HUES64 (cell line): ENCODE data around the gene FAM186B.
A peak's percentile ranks its signal among the peaks of the same experiment; 100 is the strongest.

Experiments
- H3K27ac ChIP-seq: 2 replicates; pipeline ENCODE4 v1.7.0; 2013; ENCODE audit warnings: low read depth, low read length, inconsistent platforms
- H3K27me3 ChIP-seq: 2 replicates; pipeline ENCODE4 v1.6.1; 2013; ENCODE audit warnings: mild to moderate bottlenecking, low read length; ENCODE audit not compliant: insufficient read depth
- H3K36me3 ChIP-seq: 2 replicates; pipeline ENCODE4 v1.6.1; 2013; ENCODE audit warnings: mild to moderate bottlenecking, low read length; ENCODE audit not compliant: insufficient read depth
- H3K4me1 ChIP-seq: 2 replicates; pipeline ENCODE4 v1.6.1; 2013; ENCODE audit warnings: mild to moderate bottlenecking, low read length, moderate library complexity; ENCODE audit not compliant: insufficient read depth
- H3K4me3 ChIP-seq: 2 replicates; pipeline ENCODE4 v1.5.1; 2013; ENCODE audit warnings: mild to moderate bottlenecking, low read length, moderate library complexity
- H3K9ac ChIP-seq: 2 replicates; pipeline ENCODE4 v1.6.1; 2013; ENCODE audit warnings: mild to moderate bottlenecking, low read depth, low read length
- H3K9me3 ChIP-seq: 2 replicates; pipeline ENCODE4 v1.6.1; 2013; ENCODE audit warnings: low read depth, low read length; ENCODE audit not compliant: insufficient read depth
- WGBS: fragments of 150-250, 120-280 bp; methylation state at CpG from one replicate; pipeline ENCODE4 v1.1.7; 2013; ENCODE audit warnings: missing lambda C conversion rate; 5-methylcytosine and 5-hydroxymethylcytosine counted together

The FAM186B gene

GRCh38 chr12:49582850-49583249 lies 22.6 kb downstream of the FAM186B start:
- Histone ChIP-seq H3K9ac (no peak overlapping the region), H3K36me3 (peaks cover 8% of the 10 kb centered on the region; the same call in 1 of the 2 replicates), H3K9me3 (no peaks in the 10 kb centered on the region), H3K27me3 (no peaks in the 10 kb centered on the region), H3K4me3 (no peak overlapping the region), H3K27ac (no peak overlapping the region), H3K4me1 (no peaks in the 10 kb centered on the region)
- WGBS = 94% methylated on average over 4 of the region's 4 CpGs

GRCh38 chr12:49582201-49582600 lies 23.2 kb downstream of the FAM186B start:
- H3K4me1 ChIP-seq = no peaks in the 10 kb centered on the region
- H3K4me3 ChIP-seq = no peak overlapping the region
- H3K9ac ChIP-seq = no peak overlapping the region
- 31% methylated on average over 1 of the region's 1 CpG for WGBS
- no peaks in the 10 kb centered on the region for H3K9me3 ChIP-seq
- peaks cover 8% of the 10 kb centered on the region; the same call in 1 of the 2 replicates for H3K36me3 ChIP-seq
- no peaks in the 10 kb centered on the region for H3K27me3 ChIP-seq
- no peak overlapping the region for H3K27ac ChIP-seq

DNA sequence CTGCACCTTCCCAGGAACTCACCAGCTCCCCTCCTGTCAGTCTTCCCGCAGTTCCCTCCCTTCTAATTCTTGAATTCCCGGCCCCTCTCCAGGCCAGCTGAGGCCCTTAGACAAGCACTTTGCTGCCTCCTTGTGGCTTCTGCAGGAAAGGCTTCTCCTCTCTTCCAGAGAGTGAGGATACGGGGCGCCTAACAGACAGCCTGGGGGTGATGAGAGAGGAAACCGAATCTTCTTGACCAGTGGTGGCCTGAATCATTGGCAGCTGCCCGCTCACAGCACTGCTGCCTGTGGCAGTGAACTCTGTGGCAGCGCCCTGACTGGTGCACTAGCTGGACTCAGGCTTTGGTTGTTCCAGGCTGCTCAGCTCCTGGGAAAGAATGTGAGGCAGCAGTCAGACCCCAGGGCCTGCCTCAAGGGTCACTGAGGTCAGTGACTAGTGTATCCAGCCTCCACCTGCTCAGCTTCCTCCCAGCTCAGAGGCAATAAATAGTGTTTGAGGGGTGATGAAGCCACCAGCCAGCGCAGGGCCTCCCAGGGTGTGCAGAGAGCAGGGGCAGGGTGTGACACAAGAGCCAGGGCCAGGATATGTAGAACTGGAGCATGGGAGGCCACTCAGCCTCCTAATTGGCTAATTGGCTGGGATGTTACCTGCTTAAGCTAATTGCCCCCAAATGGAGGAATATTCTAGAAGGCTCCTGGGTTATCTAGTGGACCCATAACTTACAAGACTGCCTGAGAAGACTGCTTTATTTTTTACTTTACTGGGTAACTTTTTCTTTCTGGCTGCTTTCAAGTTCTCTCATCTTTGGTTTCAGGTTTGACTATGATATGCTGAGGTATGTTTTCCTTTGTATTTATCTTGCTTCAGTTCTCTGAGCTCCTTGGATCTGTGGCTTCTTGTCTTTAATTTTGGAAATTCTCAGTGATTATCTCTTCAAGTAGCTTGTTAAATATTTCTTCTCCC lies 24.6 kb downstream of the FAM186B start:
- Histone ChIP-seq H3K9ac (no peak overlapping the region), H3K27ac (no peak overlapping the region; the same call in 1 of the 2 replicates), H3K4me1 (no peaks in the 10 kb centered on the region), H3K9me3 (no peaks in the 10 kb centered on the region), H3K27me3 (no peaks in the 10 kb centered on the region), H3K36me3 (peaks cover 8% of the 10 kb centered on the region; the same call in 1 of the 2 replicates), H3K4me3 (no peak overlapping the region)
- 28% methylated on average over 8 of the region's 8 CpGs for WGBS

- peaks cover 15% of the 10 kb centered on the region for H3K36me3 ChIP-seq
- no peaks in the 10 kb centered on the region for H3K4me1 ChIP-seq
- no peaks in the 10 kb centered on the region for H3K27me3 ChIP-seq
- 88% methylated on average over 13 of the region's 13 CpGs for WGBS
- H3K4me3 ChIP-seq = no peak overlapping the region
- H3K9ac ChIP-seq = no peak overlapping the region
- no peaks in the 10 kb centered on the region for H3K9me3 ChIP-seq
- H3K27ac ChIP-seq = no peak overlapping the region
These were observed 26.8 kb downstream of the FAM186B start for GRCh38 chr12:49578471-49579112.

- H3K36me3 ChIP-seq = peaks cover 17% of the 10 kb centered on the region
- no peak overlapping the region for H3K4me3 ChIP-seq
- H3K9me3 ChIP-seq = no peaks in the 10 kb centered on the region
- WGBS = 91% methylated on average over 9 of the region's 9 CpGs
- H3K4me1 ChIP-seq = no peaks in the 10 kb centered on the region
- no peak overlapping the region for H3K9ac ChIP-seq
- no peak overlapping the region for H3K27ac ChIP-seq
- H3K27me3 ChIP-seq = no peaks in the 10 kb centered on the region
These were observed 27.7 kb downstream of the FAM186B start for GRCh38 chr12:49577589-49578315.

- 6% methylated on average over 19 of the region's 19 CpGs for WGBS
These were observed 36.8 kb downstream of the FAM186B start for GRCh38 chr12:49568442-49569162.

DNA sequence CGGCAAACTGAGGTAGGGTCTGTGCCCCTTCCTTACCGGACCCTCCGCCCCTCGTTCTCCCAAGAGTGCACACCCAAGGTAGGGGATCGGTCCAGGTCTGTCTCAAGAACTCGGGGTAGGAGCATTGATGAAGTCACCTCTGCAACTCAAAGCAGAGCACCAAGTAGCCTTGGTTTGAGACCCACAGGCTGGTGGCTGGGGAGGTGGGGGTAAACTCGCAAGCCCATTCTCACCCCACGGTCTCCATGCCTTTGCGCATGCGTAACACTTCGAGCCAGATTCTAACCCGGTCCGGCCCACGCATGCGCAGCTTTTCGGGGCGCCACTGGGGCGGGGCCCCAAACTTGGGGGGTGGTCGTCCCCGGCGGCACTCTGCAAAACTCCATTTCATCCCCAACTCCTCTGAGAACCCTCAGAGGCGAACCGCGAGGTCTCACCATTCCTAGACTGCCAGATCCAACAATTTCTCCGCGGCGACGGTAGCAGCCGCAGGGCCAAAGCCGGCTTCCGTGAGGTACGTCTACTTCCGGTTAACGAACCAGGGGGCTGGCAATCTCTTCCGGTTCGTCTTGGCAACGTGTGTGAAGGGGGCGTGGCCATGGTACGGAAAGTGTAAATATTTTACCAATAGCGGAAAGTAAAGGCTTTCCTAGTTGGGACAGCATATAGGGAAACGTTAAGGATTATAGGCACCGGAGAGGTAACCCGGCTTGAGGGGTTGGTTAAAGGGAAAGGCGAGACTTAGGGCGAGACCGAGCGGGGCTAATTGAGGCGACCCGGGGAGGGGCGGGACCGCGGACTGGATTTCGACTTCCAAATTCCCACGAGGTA lies 37.6 kb downstream of the FAM186B start, which contains the start of gene MCRS1:
MCRS1 (minus strand) TSS at position 532 of the 831 bp plus-strand sequence. CDS start 1,411 bp downstream, outside the sequence.
- WGBS = under 1% methylated on average over 54 of the region's 54 CpGs
- peaks cover 4% of the 10 kb centered on the region; the same call in 1 of the 2 replicates for H3K4me1 ChIP-seq
- H3K27ac ChIP-seq = peak within 1 kb of the TSS; percentile 87
- peak within 1 kb of the TSS; percentile 92 for H3K4me3 ChIP-seq
- H3K9me3 ChIP-seq = no peaks in the 10 kb centered on the region
- peak within 1 kb of the TSS; percentile 84 for H3K9ac ChIP-seq
- no peaks in the 10 kb centered on the region for H3K27me3 ChIP-seq
- peaks cover 32% of the 10 kb centered on the region for H3K36me3 ChIP-seq

More at GRCh38 chr12:49568442-49569162, 36.8 kb downstream of the FAM186B start:
- peak overlapping the region; percentile 87 for H3K27ac ChIP-seq
- H3K9me3 ChIP-seq = no peaks in the 10 kb centered on the region
- peaks cover 30% of the 10 kb centered on the region for H3K36me3 ChIP-seq
- H3K9ac ChIP-seq = peak overlapping the region; percentile 84
- H3K4me3 ChIP-seq = peak overlapping the region; percentile 92
- peaks cover 4% of the 10 kb centered on the region; the same call in 1 of the 2 replicates for H3K4me1 ChIP-seq
- H3K27me3 ChIP-seq = no peaks in the 10 kb centered on the region

DNA sequence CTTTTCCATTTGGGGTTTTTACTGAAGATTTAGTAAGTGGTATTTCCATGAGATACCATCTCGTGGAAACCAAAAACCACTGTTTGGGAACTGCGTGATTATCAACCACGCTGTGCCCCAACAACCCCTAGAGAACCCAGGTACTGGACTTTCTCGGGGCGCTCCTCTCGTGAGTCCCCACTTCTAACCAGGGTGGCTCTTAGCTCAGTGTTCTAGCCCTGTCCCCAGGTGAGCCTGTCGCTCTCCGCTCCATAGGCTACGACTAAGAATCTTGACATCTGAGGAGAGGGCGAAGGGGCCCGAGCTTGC lies 38.2 kb downstream of the FAM186B start:
- Histone ChIP-seq H3K4me1 (peaks cover 4% of the 10 kb centered on the region; the same call in 1 of the 2 replicates), H3K9me3 (no peaks in the 10 kb centered on the region), H3K27ac (peak overlapping the region; percentile 87; the same call in 1 of the 2 replicates), H3K4me3 (peak overlapping the region; percentile 92), H3K27me3 (no peaks in the 10 kb centered on the region), H3K36me3 (peaks cover 38% of the 10 kb centered on the region), H3K9ac (peak overlapping the region; percentile 84)
- 10% methylated on average over 11 of the region's 11 CpGs for WGBS

DNA sequence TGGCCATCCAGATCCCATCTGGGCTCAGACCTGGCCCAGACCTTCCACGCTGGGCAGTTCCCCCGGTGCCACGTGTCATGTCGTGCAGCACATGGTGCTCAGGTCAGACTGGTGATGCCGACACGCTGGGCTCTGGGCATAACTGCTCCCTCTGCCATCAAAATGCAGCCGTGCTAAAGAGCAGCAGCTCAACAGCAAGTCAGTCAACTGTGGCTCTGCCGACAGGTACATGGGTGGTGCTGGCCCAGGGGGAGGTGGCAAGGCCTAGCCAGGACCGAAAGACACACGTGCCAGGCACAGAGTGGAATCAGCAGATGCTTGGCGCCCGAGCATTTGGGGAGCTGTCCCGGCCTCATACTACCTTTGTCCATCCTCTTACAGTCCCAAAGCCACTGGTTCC lies 39.1 kb downstream of the FAM186B start:
- Histone ChIP-seq H3K27ac (no peak overlapping the region), H3K9me3 (no peaks in the 10 kb centered on the region), H3K9ac (no peak overlapping the region), H3K36me3 (peaks cover 46% of the 10 kb centered on the region), H3K4me1 (peaks cover 4% of the 10 kb centered on the region; the same call in 1 of the 2 replicates), H3K27me3 (no peaks in the 10 kb centered on the region), H3K4me3 (0 out of 2 replicates have a peak overlapping the region, but pooled peaks have one; percentile 92)
- 96% methylated on average over 13 of the region's 13 CpGs for WGBS
